Body of pancreas (tissue), 4 donors: ENCODE results near the gene SHKBP1. TPM values are rescaled to one million over a fixed set of nuclear protein-coding genes. Genes with fewer than 3 reads are reported as not detected.

Experiments
- ATAC-seq: fragments of 150-250 bp; one replicate; pipeline ENCODE4 v1.9.1; 2016
- DNase-seq, 4 donors: peaks; one replicate each; pipeline ENCODE4 v3.0.0-alpha.2; 2019
- H3K27ac ChIP-seq, 4 donors: fragments of 200-600 bp; sonication (generic); 1 replicate in 3 of 4; 2 replicates in 1 of 4; pipeline versions ENCODE4 v1.5.1 to v1.6.1; 2016 to 2019; ENCODE audit warnings: mild to moderate bottlenecking in 1 of 4, mixed read lengths in 1 of 4, moderate library complexity in 1 of 4
- H3K27me3 ChIP-seq, 2 donors: fragments of 200-600 bp; sonication (generic); one replicate each; pipeline ENCODE4 v1.6.0; 2016; ENCODE audit warnings: mild to moderate bottlenecking in 1 of 2
- H3K36me3 ChIP-seq, 2 donors: fragments of 200-600 bp; sonication (generic); replicated peaks in 1 of 2; 2 replicates each; pipeline ENCODE4 v1.5.1; 2016; ENCODE audit warnings: low read depth in 2 of 2; ENCODE audit not compliant: insufficient read depth in 1 of 2
- H3K4me1 ChIP-seq: fragments of 200-600 bp; sonication (generic); one replicate; pipeline ENCODE4 v1.6.0; 2016
- H3K4me3 ChIP-seq, 2 donors: fragments of 200-600 bp; sonication (generic); 1 replicate in 1 of 2; 2 replicates in 1 of 2; pipeline ENCODE4 v1.5.1; 2016 to 2019
- H3K9me3 ChIP-seq, 3 donors: fragments of 200-600 bp; sonication (generic); 1 replicate in 2 of 3; 2 replicates in 1 of 3; pipeline ENCODE4 v1.5.1; 2016
- POLR2A ChIP-seq, 3 donors: fragments of 450-650 bp; IDR thresholded peaks; one replicate each; pipeline ENCODE4 v1.6.1; 2016; ENCODE audit warnings: antibody characterized with exemption in 3 of 3, mild to moderate bottlenecking in 2 of 3
- WGBS, 2 donors: methylation state at CpG; one replicate each; pipeline ENCODE4 v1.1.5; 2017; 5-methylcytosine and 5-hydroxymethylcytosine counted together
- intact Hi-C: fragments of 100-400 bp; cut with DNase I; formaldehyde crosslinking; loops from one replicate; pipeline ENCODE4 v1.15.1; 2023
- total RNA-seq, 2 donors: library from RNA; depleted of rRNA; stranded (reverse); fragments of >200 nt; gene quantifications; one replicate each; pipeline ENCODE4 v1.1.0, GENCODE V29; 2016
- TF ChIP-seq, protein P1 (sequence below), 7 experiments: fragments of 450-650 bp in 4 of 7; fragments of 200-600 bp in 3 of 7; sonication (generic) in 3 of 7; IDR thresholded peaks; one replicate each; pipeline ENCODE4 v1.5.1; 2016 to 2019; ENCODE audit warnings: antibody characterized with exemption in 7 of 7

The SHKBP1 gene
- total RNA-seq, 2 donors from 2014 or later, result 43.3 to 63.6 TPM

DNA sequence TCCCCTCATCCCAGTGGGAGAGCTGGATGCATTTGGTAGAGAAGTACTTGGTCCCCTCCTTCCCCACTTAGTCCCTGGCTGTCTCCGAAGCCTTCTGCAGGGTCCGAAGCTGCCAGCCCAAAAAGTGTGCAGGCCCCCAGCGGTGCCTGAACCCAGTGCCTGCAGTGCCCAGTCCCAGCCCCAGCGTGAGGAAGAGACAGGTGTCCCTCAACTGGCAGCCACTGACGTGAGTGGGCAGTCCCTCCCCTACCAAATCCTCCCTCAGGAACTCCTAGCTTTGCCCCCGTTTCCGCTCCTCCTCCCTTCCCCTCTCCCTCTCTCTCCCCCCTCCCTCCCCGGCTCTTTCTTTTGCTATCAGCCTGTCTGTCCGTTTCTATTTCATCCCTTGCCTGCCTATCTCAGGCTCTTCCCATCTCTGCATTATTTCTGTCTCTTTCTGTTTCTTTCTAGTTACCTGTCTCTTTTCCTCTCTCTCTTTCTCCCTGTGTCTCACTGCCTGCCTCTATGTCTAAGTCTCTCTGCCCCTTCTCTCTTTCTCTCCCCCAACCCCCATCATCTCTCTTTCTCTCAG, 22.7 kb downstream of the SHKBP1 start:
- no peak overlapping the region for H3K27ac ChIP-seq
- H3K4me3 ChIP-seq, result no peak overlapping the region
- H3K36me3 ChIP-seq, result no peaks in the 10 kb centered on the region
- H3K9me3 ChIP-seq, result no peaks in the 10 kb centered on the region
- intact Hi-C loops, result loop anchor here (5.0 kb wide), 1 partner anchor 67 kb away; no protein-coding TSS in a partner anchor
- ATAC-seq, result no peak
- WGBS, 2 donors, result 6 to 13% methylated on average over 7 to 9 of the region's 9 CpGs
- no peak for DNase-seq
- TF ChIP-seq POLR2A (IDR thresholded peaks at IDR 0.05), result no peak
- TF ChIP-seq, protein P1, sequence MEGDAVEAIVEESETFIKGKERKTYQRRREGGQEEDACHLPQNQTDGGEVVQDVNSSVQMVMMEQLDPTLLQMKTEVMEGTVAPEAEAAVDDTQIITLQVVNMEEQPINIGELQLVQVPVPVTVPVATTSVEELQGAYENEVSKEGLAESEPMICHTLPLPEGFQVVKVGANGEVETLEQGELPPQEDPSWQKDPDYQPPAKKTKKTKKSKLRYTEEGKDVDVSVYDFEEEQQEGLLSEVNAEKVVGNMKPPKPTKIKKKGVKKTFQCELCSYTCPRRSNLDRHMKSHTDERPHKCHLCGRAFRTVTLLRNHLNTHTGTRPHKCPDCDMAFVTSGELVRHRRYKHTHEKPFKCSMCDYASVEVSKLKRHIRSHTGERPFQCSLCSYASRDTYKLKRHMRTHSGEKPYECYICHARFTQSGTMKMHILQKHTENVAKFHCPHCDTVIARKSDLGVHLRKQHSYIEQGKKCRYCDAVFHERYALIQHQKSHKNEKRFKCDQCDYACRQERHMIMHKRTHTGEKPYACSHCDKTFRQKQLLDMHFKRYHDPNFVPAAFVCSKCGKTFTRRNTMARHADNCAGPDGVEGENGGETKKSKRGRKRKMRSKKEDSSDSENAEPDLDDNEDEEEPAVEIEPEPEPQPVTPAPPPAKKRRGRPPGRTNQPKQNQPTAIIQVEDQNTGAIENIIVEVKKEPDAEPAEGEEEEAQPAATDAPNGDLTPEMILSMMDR (IDR thresholded peaks at IDR 0.05), result no peak
- peaks cover 64% of the 10 kb centered on the region for H3K4me1 ChIP-seq
- H3K27me3 ChIP-seq, result peaks cover 0 to 27% of the 10 kb centered on the region in 2 donors

DNA sequence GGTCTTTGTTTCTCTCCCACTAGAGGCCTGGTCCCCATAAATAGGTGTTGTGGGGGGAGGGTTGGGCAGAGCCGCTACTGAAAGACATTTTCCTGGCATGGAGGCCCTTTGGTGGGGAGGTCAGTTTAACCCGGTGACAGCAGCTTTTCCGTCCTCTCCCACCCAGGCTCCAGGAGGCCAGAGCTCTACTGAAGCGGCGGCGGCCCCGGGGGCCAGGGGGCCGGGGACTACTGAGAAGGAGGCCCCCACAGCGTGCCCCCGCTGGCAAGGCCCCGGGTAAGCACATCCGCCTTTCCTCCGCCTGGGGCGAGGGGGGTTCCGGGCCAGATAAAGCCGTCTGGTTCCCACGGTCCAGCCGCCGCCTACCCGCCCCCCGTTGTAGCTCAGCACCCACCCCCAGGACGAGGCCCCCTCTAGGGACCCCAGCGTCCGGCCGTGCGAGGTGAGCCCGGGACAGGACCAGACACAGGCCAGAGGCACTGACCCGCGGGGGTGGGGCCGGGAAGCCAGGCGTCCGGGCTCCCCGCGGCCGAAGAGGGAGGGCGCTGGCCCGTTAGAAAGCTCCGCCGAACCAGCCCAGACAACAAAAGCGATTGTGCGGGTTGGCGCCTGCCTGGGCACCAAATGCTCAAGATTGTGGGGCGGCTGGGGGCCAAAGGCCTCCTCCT, 23.4 kb downstream of the SHKBP1 start:
- no peak for TF ChIP-seq POLR2A (IDR thresholded peaks at IDR 0.05)
- TF ChIP-seq, protein P1 (IDR thresholded peaks at IDR 0.05), result no peak
- no peak for DNase-seq
- H3K4me1 ChIP-seq, result peaks cover 70% of the 10 kb centered on the region

DNA sequence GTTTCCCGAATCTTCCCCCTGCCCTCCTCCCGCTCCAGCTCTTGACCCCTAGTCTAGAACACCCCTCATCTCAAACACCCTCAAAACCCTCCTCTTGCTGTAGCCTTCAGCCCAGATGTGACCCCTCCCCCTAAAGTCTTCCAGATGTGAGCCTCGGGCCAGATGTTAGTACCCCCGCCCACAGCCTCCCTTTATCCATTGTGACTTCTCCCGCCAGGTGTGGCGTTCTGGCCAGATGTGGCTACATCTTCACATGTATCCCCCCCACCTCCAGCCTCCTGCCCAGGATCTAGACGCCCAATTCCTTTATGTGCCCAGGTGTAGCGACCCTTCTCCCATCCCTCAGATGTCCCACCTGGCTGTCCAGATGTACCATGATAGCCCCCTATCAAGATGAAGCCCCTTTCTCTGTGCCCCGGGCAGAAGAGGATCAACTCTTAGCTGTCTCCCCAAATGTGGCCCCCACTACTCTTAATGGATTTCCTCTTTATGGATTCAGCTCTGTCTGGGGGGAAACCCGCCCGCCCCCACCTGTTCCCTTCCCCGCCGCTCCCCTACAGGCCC, 24.0 kb downstream of the SHKBP1 start:
- DNase-seq, result no peak
- Histone ChIP-seq H3K4me3 (no peak overlapping the region), H3K27me3 (peaks cover 0 to 27% of the 10 kb centered on the region in 2 donors), H3K9me3 (no peaks in the 10 kb centered on the region), H3K27ac (no peak overlapping the region), H3K4me1 (peaks cover 76% of the 10 kb centered on the region), H3K36me3 (no peaks in the 10 kb centered on the region)
- no peak for ATAC-seq
- 4 to 5% methylated on average over 13 of the region's 13 CpGs for WGBS, 2 donors
- intact Hi-C loops, result no loop called here
- TF ChIP-seq, protein P1 (IDR thresholded peaks at IDR 0.05), result no peak
- TF ChIP-seq POLR2A (IDR thresholded peaks at IDR 0.05), result no peak

More for the DNA sequence above, 23.4 kb downstream of the SHKBP1 start:
- Histone ChIP-seq H3K27ac (no peak overlapping the region), H3K27me3 (peaks cover 0 to 27% of the 10 kb centered on the region in 2 donors), H3K4me3 (no peak overlapping the region), H3K9me3 (no peaks in the 10 kb centered on the region), H3K36me3 (no peaks in the 10 kb centered on the region)
- no peak for ATAC-seq
- 4 to 6% methylated on average over 9 to 40 of the region's 43 CpGs for WGBS, 2 donors
- intact Hi-C loops, result loop anchor here (5.0 kb wide), 1 partner anchor 68 kb away; no protein-coding TSS in a partner anchor

DNA sequence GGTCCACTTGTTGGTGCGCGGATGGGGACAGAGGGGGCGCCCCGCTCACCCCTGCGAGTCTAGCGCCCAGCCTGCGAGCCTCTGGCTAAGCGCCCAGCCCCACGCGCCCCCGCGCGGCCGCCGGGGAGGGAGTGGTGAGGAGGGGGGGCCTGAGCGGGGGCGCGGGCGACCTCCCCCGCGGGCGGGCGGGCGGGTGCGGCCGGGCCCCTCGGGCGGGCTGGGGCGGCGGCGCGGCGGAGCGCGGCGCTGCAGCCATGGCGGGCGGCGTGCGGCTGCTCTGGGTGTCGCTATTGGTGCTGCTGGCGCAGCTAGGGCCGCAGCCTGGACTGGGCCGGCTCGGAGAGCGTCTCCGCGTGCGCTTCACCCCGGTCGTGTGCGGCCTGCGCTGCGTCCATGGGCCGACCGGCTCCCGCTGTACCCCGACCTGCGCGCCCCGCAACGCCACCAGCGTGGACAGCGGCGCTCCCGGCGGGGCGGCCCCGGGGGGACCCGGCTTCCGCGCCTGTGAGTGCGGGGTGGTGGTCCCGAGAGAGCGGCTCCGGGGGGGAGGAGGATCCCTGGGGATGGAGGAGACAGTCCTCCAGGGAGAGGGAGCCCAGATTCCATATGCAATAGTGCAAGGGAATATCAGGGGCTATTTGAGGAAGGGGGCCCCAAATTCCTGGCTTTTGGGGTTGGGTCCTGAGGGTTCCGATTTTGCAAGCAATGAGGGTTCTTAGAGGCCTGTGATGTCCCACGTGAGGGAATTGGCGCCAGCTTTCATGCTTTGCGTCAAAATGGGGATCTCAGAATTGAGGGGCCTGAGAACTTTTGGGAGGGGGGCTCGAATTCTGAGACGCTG, 24.7 kb downstream of the SHKBP1 start, which contains the start of gene LTBP4:
Gene LTBP4 (plus strand): TSS at position 236 of the 841 bp plus-strand sequence. CDS start 19 bp downstream, at position 255.
- TF ChIP-seq, protein P1 (IDR thresholded peaks at IDR 0.05), result no peak
- TF ChIP-seq POLR2A (IDR thresholded peaks at IDR 0.05), result no peak
- H3K27ac ChIP-seq, result no peak within 1 kb of the TSS
- ATAC-seq (no peak), DNase-seq (peak in 3 of 4 donors; percentile 28 to 58 (median 51))
- H3K4me1 ChIP-seq, result peaks cover 83% of the 10 kb centered on the region
- H3K9me3 ChIP-seq, result no peaks in the 10 kb centered on the region
- intact Hi-C loops, result no loop called here
- WGBS, 2 donors, result 1 to 7% methylated on average over 11 to 64 of the region's 82 CpGs
- no peak within 1 kb of the TSS for H3K4me3 ChIP-seq
- peaks cover 0 to 27% of the 10 kb centered on the region in 2 donors for H3K27me3 ChIP-seq
- H3K36me3 ChIP-seq, result no peaks in the 10 kb centered on the region
